ENCODE results near the gene CXorf66.
"Not testable (repeated sequence)": the region's sequence is repeated elsewhere in the genome, so short reads cannot be mapped to it uniquely, and the experiment has no call there.

The CXorf66 gene

DNA sequence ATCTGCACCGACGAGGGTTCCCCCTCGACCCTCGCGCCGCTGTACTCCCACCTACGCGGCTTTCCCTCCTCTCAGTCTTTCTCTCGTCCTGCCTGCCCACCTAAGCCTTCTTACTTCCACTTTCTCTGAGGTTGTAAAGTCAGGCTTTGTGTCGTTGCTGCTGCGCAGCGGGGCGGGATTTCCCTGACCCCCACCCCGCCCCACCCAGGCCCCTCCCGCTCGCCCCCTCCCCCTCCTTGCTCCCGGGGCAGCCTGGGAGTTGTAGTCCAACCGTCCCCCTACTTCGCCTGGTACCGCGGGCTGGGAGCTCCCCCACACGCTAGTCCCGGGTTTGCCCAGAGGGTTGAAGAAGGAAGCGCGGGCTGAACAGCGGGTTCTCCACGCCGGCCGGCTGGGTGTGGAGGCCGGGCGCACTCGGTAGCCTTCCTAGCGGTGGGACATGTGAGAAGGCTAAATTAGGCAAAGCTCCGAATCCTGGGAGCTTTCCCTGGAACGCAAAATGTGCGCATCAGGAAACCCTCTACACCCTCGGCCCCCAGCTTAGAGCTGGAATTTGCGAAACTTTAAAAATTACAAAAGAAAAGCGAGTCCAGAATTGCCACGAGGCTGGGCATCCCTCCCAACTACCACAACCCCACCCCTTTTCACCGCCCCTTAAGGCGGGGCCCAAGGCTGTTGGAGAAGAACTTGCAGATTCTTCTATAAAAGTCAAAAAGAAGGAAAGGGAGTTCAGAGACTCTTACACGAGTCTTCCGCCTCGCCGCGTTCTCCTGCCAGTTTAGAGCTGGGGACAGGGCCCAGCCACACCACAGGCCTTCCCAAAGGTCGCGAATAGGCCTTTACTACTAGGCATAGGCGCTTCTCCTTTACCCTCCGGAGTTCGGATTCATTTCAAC lies 32.2 kb downstream of the CXorf66 start, which contains the start of gene ATP11C:
Gene ATP11C, minus strand, starts transcription at position 153 of the 896 bp plus-strand sequence. CDS start 1,011 bp downstream, outside the sequence.
- peak within 1 kb of the TSS; percentile 91 for H3K4me3 Mint-ChIP-seq
- no peaks in the 10 kb centered on the region for H3K36me3 Mint-ChIP-seq
- H3K27ac Mint-ChIP-seq: peak within 1 kb of the TSS; percentile 93
- no peaks in the 10 kb centered on the region for H3K27me3 Mint-ChIP-seq
- no peaks in the 10 kb centered on the region for H3K9me3 Mint-ChIP-seq (ENCODE audit: low read depth)
- peaks cover 31% of the 10 kb centered on the region for H3K4me1 Mint-ChIP-seq (ENCODE audit: low read depth)

- Mint-ChIP-seq H3K4me3 (peak overlapping the region; percentile 91), H3K4me1 (ENCODE audit: low read depth) (peaks cover 33% of the 10 kb centered on the region), H3K36me3 (no peaks in the 10 kb centered on the region), H3K9me3 (ENCODE audit: low read depth) (no peaks in the 10 kb centered on the region), H3K27ac (peak overlapping the region; percentile 93), H3K27me3 (no peaks in the 10 kb centered on the region)
Observed at GRCh38 chrX:139932073-139932900, 33.0 kb downstream of the CXorf66 start.

DNA sequence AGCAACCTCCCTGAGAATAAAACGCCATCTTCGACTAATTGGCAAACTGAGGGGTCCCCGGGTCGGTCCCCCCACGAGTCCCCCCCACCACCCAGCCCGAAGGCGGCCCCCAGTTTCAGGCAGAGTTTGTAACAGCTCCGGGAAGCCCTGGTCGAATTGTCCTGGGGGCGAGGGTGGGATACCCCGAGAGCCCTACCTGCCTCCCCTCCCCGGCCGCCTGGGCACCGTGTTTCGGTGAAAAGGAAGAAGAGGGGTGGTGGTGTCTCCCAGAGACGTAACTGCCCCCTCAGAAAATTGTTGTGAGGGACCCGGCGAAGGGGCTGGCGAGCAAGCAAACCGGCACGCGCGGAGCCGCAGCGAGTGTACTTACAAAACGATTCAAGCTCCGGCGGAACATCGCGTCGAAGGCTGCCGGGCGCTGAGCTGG lies 33.7 kb downstream of the CXorf66 start:
- no peaks in the 10 kb centered on the region for H3K9me3 Mint-ChIP-seq (ENCODE audit: low read depth)
- H3K36me3 Mint-ChIP-seq: no peaks in the 10 kb centered on the region
- peak overlapping the region; percentile 84 for H3K4me3 Mint-ChIP-seq
- H3K4me1 Mint-ChIP-seq (ENCODE audit: low read depth): peaks cover 37% of the 10 kb centered on the region
- H3K27me3 Mint-ChIP-seq: no peaks in the 10 kb centered on the region
- peak overlapping the region; percentile 34 for H3K27ac Mint-ChIP-seq

DNA sequence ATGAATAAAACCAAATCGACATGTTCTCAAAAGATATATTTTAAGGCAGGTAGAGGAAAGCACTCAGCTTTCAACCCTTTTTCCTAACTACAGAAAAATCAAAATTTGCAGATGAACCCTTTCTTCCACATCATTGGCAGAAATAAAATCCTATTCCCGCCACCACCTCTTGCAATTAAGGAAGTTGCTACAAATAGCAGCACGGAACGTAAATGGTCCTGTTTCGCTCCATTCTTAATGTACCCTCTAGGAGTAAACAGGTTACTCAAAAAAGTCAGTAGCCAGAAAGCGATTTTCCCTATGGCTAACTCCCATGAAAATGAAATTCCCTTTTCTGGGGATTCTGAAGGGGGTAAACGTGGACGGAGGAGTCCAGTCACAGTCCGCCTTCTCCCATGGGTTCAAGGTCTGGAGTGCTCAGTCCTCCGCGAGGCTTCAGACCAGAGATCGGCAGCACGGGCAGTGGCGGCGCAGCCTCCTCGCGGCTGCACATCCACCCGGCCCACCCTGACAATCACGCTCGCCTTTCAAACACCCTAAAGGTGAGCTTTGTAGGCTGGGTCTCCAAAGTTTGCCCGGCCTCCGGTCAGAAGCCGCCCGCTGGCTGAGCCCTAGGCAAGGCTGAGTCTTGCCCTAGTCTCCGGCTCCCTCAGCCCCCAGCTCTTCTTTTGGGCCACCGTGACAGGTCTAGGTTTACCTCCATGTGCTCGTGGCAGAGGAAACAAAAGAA lies 34.2 kb downstream of the CXorf66 start:
- Mint-ChIP-seq H3K36me3 (no peaks in the 10 kb centered on the region), H3K4me1 (ENCODE audit: low read depth) (peaks cover 42% of the 10 kb centered on the region), H3K4me3 (peak overlapping the region; percentile 84), H3K27me3 (no peaks in the 10 kb centered on the region), H3K27ac (peak overlapping the region; percentile 50), H3K9me3 (ENCODE audit: low read depth) (no peaks in the 10 kb centered on the region)

- peak overlapping the region; percentile 84 for H3K4me3 Mint-ChIP-seq
- peaks cover 49% of the 10 kb centered on the region for H3K4me1 Mint-ChIP-seq (ENCODE audit: low read depth)
- no peaks in the 10 kb centered on the region for H3K9me3 Mint-ChIP-seq (ENCODE audit: low read depth)
- H3K27me3 Mint-ChIP-seq: no peaks in the 10 kb centered on the region
- H3K27ac Mint-ChIP-seq: peak overlapping the region; percentile 50
- no peaks in the 10 kb centered on the region for H3K36me3 Mint-ChIP-seq
Observed at GRCh38 chrX:139930401-139930800, 34.9 kb downstream of the CXorf66 start.

- peak overlapping the region; percentile 84 for H3K4me3 Mint-ChIP-seq
- peaks cover 52% of the 10 kb centered on the region for H3K4me1 Mint-ChIP-seq (ENCODE audit: low read depth)
- H3K27me3 Mint-ChIP-seq: no peaks in the 10 kb centered on the region
- no peaks in the 10 kb centered on the region for H3K9me3 Mint-ChIP-seq (ENCODE audit: low read depth)
- H3K27ac Mint-ChIP-seq: no peak overlapping the region
- H3K36me3 Mint-ChIP-seq: no peaks in the 10 kb centered on the region
Observed at GRCh38 chrX:139929876-139930275, 35.4 kb downstream of the CXorf66 start.

DNA sequence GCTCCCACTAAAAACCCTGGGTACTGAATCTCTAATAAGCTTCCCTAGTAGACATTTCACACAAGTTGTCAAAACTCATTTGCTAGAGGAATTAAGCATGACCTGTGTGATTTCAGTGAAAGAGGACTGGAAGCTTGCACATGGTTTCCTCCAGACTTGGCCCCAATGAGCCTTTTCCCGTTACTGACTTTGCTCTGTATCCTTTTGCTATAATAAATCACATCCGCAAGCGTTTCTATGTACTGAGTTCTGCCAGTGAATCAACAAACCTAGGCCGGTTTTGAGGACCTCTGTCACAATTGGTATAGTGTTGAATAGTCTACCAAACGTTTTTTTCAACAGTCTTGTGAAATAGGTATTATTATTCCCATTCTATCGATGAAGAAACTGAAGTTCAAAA lies 40.6 kb downstream of the CXorf66 start:
- Mint-ChIP-seq H3K27ac (no peak overlapping the region), H3K4me3 (no peak overlapping the region), H3K4me1 (ENCODE audit: low read depth) (peaks cover 62% of the 10 kb centered on the region), H3K27me3 (no peaks in the 10 kb centered on the region), H3K9me3 (ENCODE audit: low read depth) (no peaks in the 10 kb centered on the region), H3K36me3 (peaks cover 6% of the 10 kb centered on the region)

GRCh38 chrX:139924069-139924695 lies 41.1 kb downstream of the CXorf66 start:
- Mint-ChIP-seq H3K9me3 (ENCODE audit: low read depth) (no peaks in the 10 kb centered on the region), H3K27ac (no peak overlapping the region), H3K27me3 (no peaks in the 10 kb centered on the region), H3K4me1 (ENCODE audit: low read depth) (peaks cover 58% of the 10 kb centered on the region), H3K4me3 (no peak overlapping the region), H3K36me3 (peaks cover 6% of the 10 kb centered on the region)

- H3K27me3 Mint-ChIP-seq; H3K36me3 Mint-ChIP-seq; H3K4me3 Mint-ChIP-seq; H3K9me3 Mint-ChIP-seq (ENCODE audit: low read depth): not testable (repeated sequence)
- H3K27ac Mint-ChIP-seq: peak overlapping the region; percentile 72
- peaks cover 47% of the 10 kb centered on the region for H3K4me1 Mint-ChIP-seq (ENCODE audit: low read depth)
Observed at GRCh38 chrX:139921142-139921541, 44.2 kb downstream of the CXorf66 start.

- Mint-ChIP-seq H3K27ac (no peak overlapping the region), H3K9me3 (ENCODE audit: low read depth) (no peaks in the 10 kb centered on the region), H3K4me1 (ENCODE audit: low read depth) (peaks cover 40% of the 10 kb centered on the region), H3K36me3 (peaks cover 10% of the 10 kb centered on the region), H3K4me3 (no peak overlapping the region), H3K27me3 (no peaks in the 10 kb centered on the region)
Observed at GRCh38 chrX:139920316-139920715, 45.0 kb downstream of the CXorf66 start.

GRCh38 chrX:139914421-139914820 lies 50.9 kb downstream of the CXorf66 start:
- H3K4me1 Mint-ChIP-seq (ENCODE audit: low read depth): peaks cover 28% of the 10 kb centered on the region
- H3K36me3 Mint-ChIP-seq: peaks cover 7% of the 10 kb centered on the region
- no peaks in the 10 kb centered on the region for H3K27me3 Mint-ChIP-seq
- no peak overlapping the region for H3K27ac Mint-ChIP-seq
- no peak overlapping the region for H3K4me3 Mint-ChIP-seq
- no peaks in the 10 kb centered on the region for H3K9me3 Mint-ChIP-seq (ENCODE audit: low read depth)

DNA sequence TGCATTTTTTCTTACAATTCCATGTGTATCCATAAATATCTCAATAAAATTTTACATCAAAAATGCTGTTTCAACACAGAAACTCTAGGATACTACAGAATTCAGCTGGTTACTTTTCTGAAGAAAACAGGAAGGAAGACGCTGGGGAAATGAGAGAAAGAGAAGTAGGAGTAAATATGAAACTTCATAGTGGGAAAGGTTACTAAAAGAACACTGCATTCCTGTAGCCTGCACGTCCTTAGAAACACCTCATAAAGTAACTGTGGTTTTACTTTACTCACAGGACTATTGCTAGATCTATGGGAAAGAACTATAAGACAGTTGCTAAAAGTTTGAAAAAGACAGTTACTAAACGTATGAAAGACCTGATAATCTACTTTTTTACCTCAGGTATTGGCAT lies 55.6 kb downstream of the CXorf66 start:
- H3K27ac Mint-ChIP-seq: no peak overlapping the region
- no peaks in the 10 kb centered on the region for H3K9me3 Mint-ChIP-seq (ENCODE audit: low read depth)
- peaks cover 2% of the 10 kb centered on the region for H3K36me3 Mint-ChIP-seq
- H3K4me3 Mint-ChIP-seq: no peak overlapping the region
- no peaks in the 10 kb centered on the region for H3K27me3 Mint-ChIP-seq
- peaks cover 48% of the 10 kb centered on the region for H3K4me1 Mint-ChIP-seq (ENCODE audit: low read depth)

DNA sequence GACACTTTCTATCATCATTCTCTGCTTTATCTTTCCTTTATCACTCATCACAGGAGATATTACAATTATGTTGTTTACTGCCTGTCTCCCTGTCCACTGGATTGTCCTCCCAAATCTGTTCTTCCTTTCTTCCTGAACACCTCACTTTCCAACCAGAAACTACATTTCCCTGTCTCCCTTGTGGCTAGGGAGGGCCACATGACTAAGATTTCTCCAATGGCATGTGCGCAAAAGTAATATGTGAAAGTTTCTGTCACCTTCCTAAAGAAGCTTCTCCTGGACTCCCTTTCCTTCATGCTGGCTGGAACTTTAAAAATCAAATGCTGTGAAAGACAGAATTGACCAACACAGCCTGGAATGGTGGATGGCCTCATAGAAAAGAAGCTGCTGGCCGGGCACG lies 58.2 kb downstream of the CXorf66 start:
- Mint-ChIP-seq H3K4me3 (no peak overlapping the region), H3K9me3 (ENCODE audit: low read depth) (no peaks in the 10 kb centered on the region), H3K27me3 (no peaks in the 10 kb centered on the region), H3K27ac (no peak overlapping the region), H3K36me3 (no peaks in the 10 kb centered on the region), H3K4me1 (ENCODE audit: low read depth) (peaks cover 46% of the 10 kb centered on the region)

DNA sequence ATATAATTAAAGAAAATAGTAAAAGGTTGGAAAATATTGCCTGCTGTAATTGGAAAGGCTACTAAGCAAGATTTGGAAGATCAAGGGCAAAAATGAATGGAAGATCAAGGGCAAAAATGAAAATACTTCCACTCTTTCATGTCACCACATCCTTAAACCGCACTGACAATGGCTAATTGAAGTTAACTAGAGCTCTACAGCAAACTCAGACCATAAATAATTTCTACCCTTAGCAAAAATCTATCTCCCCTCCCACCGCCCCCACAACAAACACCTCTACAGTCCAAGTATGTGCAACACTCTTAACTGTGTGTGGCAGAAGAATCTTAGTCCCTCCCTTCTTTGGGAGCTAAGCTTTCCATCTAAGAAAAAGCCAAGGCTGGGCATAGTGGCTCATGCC lies 59.6 kb downstream of the CXorf66 start:
- no peaks in the 10 kb centered on the region for H3K9me3 Mint-ChIP-seq (ENCODE audit: low read depth)
- H3K27me3 Mint-ChIP-seq: no peaks in the 10 kb centered on the region
- H3K4me3 Mint-ChIP-seq: no peak overlapping the region
- peaks cover 43% of the 10 kb centered on the region for H3K4me1 Mint-ChIP-seq (ENCODE audit: low read depth)
- H3K27ac Mint-ChIP-seq: no peak overlapping the region
- H3K36me3 Mint-ChIP-seq: no peaks in the 10 kb centered on the region

Data from activated naive CD8-positive, alpha-beta T cell (primary cell).